ACC112 (cell line): ENCODE measurements around the gene RAD18.

Source experiments
- H2AFZ ChIP-seq: fragments of 200-600 bp; sonication (generic); one replicate; pipeline ENCODE4 v1.6.0; 2017; ENCODE audit warnings: antibody characterized with exemption, low read length; ENCODE audit not compliant: unreplicated experiment
- H3K27ac ChIP-seq: fragments of 200-600 bp; sonication (generic); 2 replicates; pipeline ENCODE4 v1.5.1; 2014; ENCODE audit warnings: low read depth, mild to moderate bottlenecking, antibody characterized with exemption, low read length, moderate library complexity
- H3K27me3 ChIP-seq: fragments of 200-600 bp; sonication (generic); 2 replicates; pipeline ENCODE4 v1.6.1; 2014; ENCODE audit warnings: mild to moderate bottlenecking, antibody characterized with exemption, low read length, moderate library complexity, mixed read lengths; ENCODE audit not compliant: insufficient read depth
- H3K36me3 ChIP-seq: fragments of 200-600 bp; sonication (generic); 2 replicates; pipeline ENCODE4 v1.6.1; 2016; ENCODE audit warnings: mild to moderate bottlenecking, antibody characterized with exemption, low read length, moderate library complexity, mixed read lengths; ENCODE audit not compliant: insufficient read depth
- H3K4me1 ChIP-seq: fragments of 200-600 bp; sonication (generic); one replicate; pipeline ENCODE4 v1.6.1; 2016; ENCODE audit warnings: low read length, mixed read lengths; ENCODE audit not compliant: insufficient read depth, unreplicated experiment, control insufficient read depth
- H3K4me3 ChIP-seq: fragments of 200-600 bp; sonication (generic); 2 replicates; pipeline ENCODE4 v1.5.1; 2014; ENCODE audit warnings: mild to moderate bottlenecking, low read depth, low read length
- H3K79me2 ChIP-seq: fragments of 200-600 bp; sonication (generic); one replicate; pipeline ENCODE4 v1.6.0; 2016; ENCODE audit warnings: low read length; ENCODE audit not compliant: control insufficient read depth, unreplicated experiment, insufficient read depth

The RAD18 gene

DNA sequence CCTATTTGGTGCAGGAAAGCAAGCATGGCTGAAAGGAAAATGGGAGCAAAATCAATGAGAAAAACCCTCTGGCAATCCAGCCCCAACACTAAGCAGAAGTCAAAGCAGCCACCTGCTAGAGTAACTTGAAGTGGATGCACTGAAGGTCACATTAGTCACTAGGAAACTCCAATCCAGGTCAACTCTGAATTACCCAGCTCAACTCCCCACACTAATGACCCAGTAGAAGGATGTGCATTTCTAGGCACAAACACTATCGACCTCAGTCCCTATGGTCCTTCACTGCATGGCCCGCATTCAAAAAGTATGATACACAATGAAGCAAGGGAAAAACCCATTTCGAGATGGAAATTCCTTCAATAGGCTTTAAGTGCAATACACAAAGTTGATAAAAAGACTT lies 80.6 kb downstream of the RAD18 start:
- H3K79me2 ChIP-seq = no peaks in the 10 kb centered on the region
- no peak overlapping the region for H3K27ac ChIP-seq
- no peaks in the 10 kb centered on the region for H3K27me3 ChIP-seq
- no peak overlapping the region for H3K4me3 ChIP-seq
- peaks cover 28% of the 10 kb centered on the region; the same call in 1 of the 2 replicates for H3K36me3 ChIP-seq
- no peaks in the 10 kb centered on the region for H3K4me1 ChIP-seq
- H2AFZ ChIP-seq = no peak overlapping the region

DNA sequence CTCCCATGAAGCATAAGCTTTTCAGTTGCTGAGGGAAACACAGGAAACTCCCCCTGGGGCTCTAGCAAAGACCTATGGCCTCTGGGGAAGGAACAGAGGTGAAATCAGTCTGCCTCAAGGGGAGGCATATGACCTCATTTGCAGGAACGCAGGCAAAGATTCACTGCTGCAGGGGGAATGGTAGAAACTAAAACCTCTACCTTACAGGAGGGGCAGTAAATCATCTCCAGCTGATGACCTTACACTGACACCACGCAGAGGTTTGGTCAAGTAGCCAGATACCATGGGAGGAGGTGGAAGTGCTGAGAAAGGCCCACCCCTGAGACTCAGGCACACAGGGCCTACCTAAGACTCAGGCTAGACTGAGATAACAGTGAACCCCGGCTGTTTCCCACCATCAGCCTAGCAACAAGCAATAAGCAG lies 81.1 kb downstream of the RAD18 start:
- no peaks in the 10 kb centered on the region for H3K4me1 ChIP-seq
- peaks cover 28% of the 10 kb centered on the region; the same call in 1 of the 2 replicates for H3K36me3 ChIP-seq
- no peaks in the 10 kb centered on the region for H3K27me3 ChIP-seq
- H3K79me2 ChIP-seq = no peaks in the 10 kb centered on the region
- no peak overlapping the region for H2AFZ ChIP-seq
- H3K4me3 ChIP-seq = no peak overlapping the region
- H3K27ac ChIP-seq = no peak overlapping the region

DNA sequence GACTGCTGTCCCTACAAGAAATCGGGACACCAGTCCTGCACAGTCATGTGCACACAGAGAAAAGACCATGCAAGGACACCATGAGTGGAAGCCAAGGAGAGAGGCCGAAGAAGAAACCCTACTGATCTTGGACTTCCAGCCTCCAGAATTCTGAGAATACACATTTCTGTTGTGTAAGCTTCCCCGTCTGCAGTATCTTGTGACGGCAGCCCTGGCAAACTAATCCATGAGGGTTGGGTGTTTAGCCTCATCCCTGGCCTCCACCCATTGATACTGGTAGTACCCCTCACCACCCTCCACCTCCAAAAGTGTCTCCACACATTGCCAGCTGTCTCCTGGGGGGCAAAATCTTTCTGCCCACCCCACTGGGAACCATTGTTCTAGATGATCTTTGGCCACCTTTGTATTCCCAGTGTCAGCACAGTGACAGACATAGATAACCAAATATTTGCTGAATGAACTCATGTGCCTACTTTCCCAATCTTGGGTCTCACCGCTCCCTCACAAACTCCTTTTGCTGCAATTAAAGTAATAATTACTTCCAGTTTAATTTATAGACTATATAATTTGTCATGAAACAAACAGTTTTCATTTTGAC lies 83.8 kb downstream of the RAD18 start:
- H3K27ac ChIP-seq = no peak overlapping the region
- H3K4me1 ChIP-seq = no peaks in the 10 kb centered on the region
- H3K27me3 ChIP-seq = no peaks in the 10 kb centered on the region
- H3K79me2 ChIP-seq = no peaks in the 10 kb centered on the region
- no peak overlapping the region for H2AFZ ChIP-seq
- peaks cover 34% of the 10 kb centered on the region for H3K36me3 ChIP-seq
- no peak overlapping the region for H3K4me3 ChIP-seq

- no peak overlapping the region for H3K4me3 ChIP-seq
- H3K27ac ChIP-seq = no peak overlapping the region
- H3K79me2 ChIP-seq = no peaks in the 10 kb centered on the region
- no peaks in the 10 kb centered on the region for H3K4me1 ChIP-seq
- H2AFZ ChIP-seq = no peak overlapping the region
- peaks cover 25% of the 10 kb centered on the region for H3K36me3 ChIP-seq
- no peaks in the 10 kb centered on the region for H3K27me3 ChIP-seq
Observed at GRCh38 chr3:8875836-8876235, 87.4 kb downstream of the RAD18 start.

DNA sequence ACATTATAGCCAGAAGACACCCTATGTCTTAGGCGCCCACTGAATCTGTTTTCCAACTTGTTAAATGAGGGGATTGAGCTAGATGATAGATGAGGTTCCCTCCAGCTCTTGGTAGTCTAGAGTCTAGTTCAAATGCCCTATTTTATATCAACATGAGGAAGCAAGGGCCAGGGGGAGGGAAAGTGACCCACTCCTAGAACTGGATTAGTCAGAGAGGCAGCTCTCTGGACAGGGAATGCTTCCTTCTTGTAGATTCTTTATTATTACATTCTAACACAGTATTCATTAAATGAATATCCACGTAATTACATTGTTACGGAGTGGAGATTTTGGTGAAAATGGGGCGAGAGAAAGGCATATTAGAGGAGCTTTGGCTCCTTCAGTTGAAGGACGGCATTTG lies 89.5 kb downstream of the RAD18 start:
- Histone ChIP-seq H3K36me3 (peaks cover 20% of the 10 kb centered on the region), H3K4me1 (peaks cover 15% of the 10 kb centered on the region), H3K4me3 (no peak overlapping the region), H3K79me2 (no peaks in the 10 kb centered on the region), H3K27ac (no peak overlapping the region), H2AFZ (no peak overlapping the region), H3K27me3 (no peaks in the 10 kb centered on the region)

GRCh38 chr3:8872261-8872660 lies 91.0 kb downstream of the RAD18 start:
- H3K4me1 ChIP-seq = peaks cover 16% of the 10 kb centered on the region
- no peaks in the 10 kb centered on the region for H3K79me2 ChIP-seq
- no peak overlapping the region for H3K27ac ChIP-seq
- no peaks in the 10 kb centered on the region for H3K27me3 ChIP-seq
- H2AFZ ChIP-seq = no peak overlapping the region
- no peak overlapping the region for H3K4me3 ChIP-seq
- peaks cover 15% of the 10 kb centered on the region for H3K36me3 ChIP-seq

GRCh38 chr3:8871306-8871705 lies 92.0 kb downstream of the RAD18 start:
- no peak overlapping the region for H2AFZ ChIP-seq
- H3K4me3 ChIP-seq = no peak overlapping the region
- H3K36me3 ChIP-seq = peaks cover 8% of the 10 kb centered on the region
- H3K27me3 ChIP-seq = no peaks in the 10 kb centered on the region
- H3K79me2 ChIP-seq = no peaks in the 10 kb centered on the region
- peaks cover 16% of the 10 kb centered on the region for H3K4me1 ChIP-seq
- no peak overlapping the region for H3K27ac ChIP-seq

DNA sequence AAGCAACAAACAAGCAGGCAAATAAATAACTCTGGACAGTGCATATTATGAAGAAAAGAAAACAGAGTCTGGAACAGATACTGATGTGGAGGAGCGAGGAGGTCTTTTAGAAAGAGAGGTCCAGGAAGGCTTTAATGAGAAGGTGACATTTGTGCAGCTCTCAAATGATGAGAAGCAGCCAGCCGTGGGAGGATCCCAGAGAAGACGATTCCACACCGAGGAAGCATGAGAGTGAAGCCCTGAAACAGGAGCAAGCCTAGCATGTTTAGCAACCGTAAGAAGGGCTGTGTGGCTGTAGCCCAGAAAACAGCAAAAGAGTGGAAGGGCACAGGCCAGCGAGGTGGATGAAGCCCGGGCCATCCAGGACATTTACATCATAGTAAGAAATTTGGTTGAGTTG lies 93.1 kb downstream of the RAD18 start:
- no peak overlapping the region for H2AFZ ChIP-seq
- no peaks in the 10 kb centered on the region for H3K27me3 ChIP-seq
- H3K4me3 ChIP-seq = no peak overlapping the region
- H3K27ac ChIP-seq = peak overlapping the region; percentile 90
- H3K36me3 ChIP-seq = no peaks in the 10 kb centered on the region; the same call in 1 of the 2 replicates
- H3K4me1 ChIP-seq = peaks cover 16% of the 10 kb centered on the region
- H3K79me2 ChIP-seq = no peaks in the 10 kb centered on the region

DNA sequence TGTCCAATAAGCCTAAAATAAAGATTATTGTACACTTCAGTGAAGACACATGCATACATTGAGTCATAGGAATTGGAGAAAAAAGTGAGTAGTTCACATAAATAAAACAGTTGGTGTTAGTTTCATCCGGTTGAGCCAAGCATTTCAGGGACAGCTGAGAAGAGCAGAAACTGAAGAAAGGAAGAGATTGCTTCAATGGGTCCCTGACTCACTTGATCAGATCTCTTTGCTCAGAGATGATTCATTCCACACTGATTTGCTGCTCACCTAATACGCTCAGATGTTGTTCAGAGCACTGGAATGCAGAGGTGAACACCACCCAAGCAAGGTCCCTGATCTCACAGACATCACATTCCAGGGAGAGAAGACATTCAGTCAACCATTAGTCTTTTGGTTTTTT lies 93.7 kb downstream of the RAD18 start:
- H3K4me3 ChIP-seq = no peak overlapping the region
- no peaks in the 10 kb centered on the region; the same call in 1 of the 2 replicates for H3K36me3 ChIP-seq
- H3K4me1 ChIP-seq = peaks cover 16% of the 10 kb centered on the region
- H3K27me3 ChIP-seq = no peaks in the 10 kb centered on the region
- H2AFZ ChIP-seq = peak overlapping the region; percentile 9
- H3K27ac ChIP-seq = peak overlapping the region; percentile 90
- H3K79me2 ChIP-seq = no peaks in the 10 kb centered on the region

DNA sequence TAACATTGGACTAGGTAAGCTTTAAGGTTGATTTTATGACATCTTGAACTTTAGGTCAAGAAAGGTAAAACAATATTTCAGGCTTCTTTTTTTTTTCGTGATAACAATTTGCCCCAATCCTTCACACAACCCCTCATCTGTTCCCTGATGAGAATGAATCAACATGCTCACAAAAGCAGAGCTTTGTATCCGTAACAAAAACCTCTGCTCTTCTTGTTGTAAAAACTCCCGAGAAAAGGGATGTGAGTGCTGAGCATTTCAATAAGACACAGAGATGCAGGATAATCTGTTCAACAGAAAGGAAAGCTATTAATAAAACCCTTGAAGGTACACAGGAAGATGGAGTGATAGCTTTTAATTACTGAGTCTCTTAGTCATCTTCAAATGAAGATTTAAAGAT lies 94.3 kb downstream of the RAD18 start:
- Histone ChIP-seq H3K36me3 (no peaks in the 10 kb centered on the region; the same call in 1 of the 2 replicates), H3K27me3 (no peaks in the 10 kb centered on the region), H3K4me1 (peaks cover 16% of the 10 kb centered on the region), H3K27ac (peak overlapping the region; percentile 90), H3K4me3 (no peak overlapping the region), H2AFZ (peak overlapping the region; percentile 9), H3K79me2 (no peaks in the 10 kb centered on the region)

- H3K27me3 ChIP-seq = no peaks in the 10 kb centered on the region
- no peak overlapping the region for H3K4me3 ChIP-seq
- H2AFZ ChIP-seq = no peak overlapping the region
- H3K79me2 ChIP-seq = no peaks in the 10 kb centered on the region
- no peak overlapping the region for H3K27ac ChIP-seq
- H3K4me1 ChIP-seq = peaks cover 16% of the 10 kb centered on the region
- H3K36me3 ChIP-seq = no peaks in the 10 kb centered on the region; the same call in 1 of the 2 replicates
Observed at GRCh38 chr3:8867646-8868045, 95.6 kb downstream of the RAD18 start.
